Hepatocyte (in vitro differentiated cells): ENCODE results near the gene UBE2U.

Source experiments
- CTCF ChIP-seq: fragments of 200-600 bp; sonication (generic); IDR thresholded peaks from 2 replicates; pipeline ENCODE4 v1.5.1; 2016; ENCODE audit warnings: antibody characterized with exemption, mild to moderate bottlenecking; ENCODE audit not compliant: poor library complexity
- EZH2 ChIP-seq: fragments of 200-600 bp; sonication (generic); IDR thresholded peaks from 2 replicates; pipeline ENCODE4 v1.6.1; 2016; ENCODE audit warnings: antibody characterized with exemption, mild to moderate bottlenecking, borderline replicate concordance

GRCh38 chr1:64296459-64296858 lies 93.0 kb downstream of the UBE2U start:
- no peak for TF ChIP-seq CTCF
- no peak for TF ChIP-seq EZH2
